ENCODE data around the gene MLST8. TPM values are rescaled to one million over a fixed set of nuclear protein-coding genes. Genes with fewer than 3 reads are reported as not detected.

Gene MLST8
- total and polyA plus RNA-seq, 2 of the 8 experiments (the other 6 are each of a cell fraction or from before 2014, with no cell fraction given) = 67.6 to 321 TPM

GRCh38 chr16:2189252-2189893, 15.9 kb upstream of the MLST8 start:
- no peak overlapping the region for H4K91ac ChIP-seq (replicated peaks; ENCODE audit: insufficient read length, low read length)
- no peaks in the 10 kb centered on the region for H3K79me2 ChIP-seq (ENCODE audit: control insufficient read depth in 1 of 2, insufficient read depth in 2 of 2, low read length in 2 of 2)
- CTCF ChIA-PET (ENCODE audit: partially characterized antibody) = interaction anchor here (0.7 to 1.9 kb wide), 4 partner anchors 20 to 49 kb away, joined by 3 to 4 read pairs (median 3); no protein-coding TSS in a partner anchor
- H3K4me1 ChIP-seq (replicated peaks in 1 of 4; ENCODE audit: control insufficient read depth in 3 of 4, insufficient read depth in 4 of 4, low read length in 3 of 4) = no peaks in the 10 kb centered on the region; a peak in 1 of 7 replicates
- no peak overlapping the region for H2BK120ac ChIP-seq (replicated peaks; ENCODE audit: low read depth, low read length)
- H3K9me3 ChIP-seq (ENCODE audit: insufficient read depth in 2 of 2, low read depth in 1 of 2, low read length in 1 of 2) = no peaks in the 10 kb centered on the region
- FAIRE-seq (no peak), DNase-seq (ENCODE audit: low read depth in 1 of 2, low spot score in 2 of 2) (no peak)
- H3K79me1 ChIP-seq (ENCODE audit: low read depth, low read length) = no peaks in the 10 kb centered on the region
- no peak overlapping the region for H4K5ac ChIP-seq (ENCODE audit: insufficient read length, low read depth, low read length)
- no peak overlapping the region for H3K23ac ChIP-seq (ENCODE audit: insufficient read length)
- no peak overlapping the region for H3K9ac ChIP-seq (replicated peaks in 1 of 4; ENCODE audit: extremely low read depth in 1 of 4, low read depth in 3 of 4, low read length in 3 of 4)
- H2BK20ac ChIP-seq (ENCODE audit: low read length) = no peak overlapping the region
- H2BK15ac ChIP-seq (ENCODE audit: low read length) = no peak overlapping the region
- no peak overlapping the region for H3K4me3 ChIP-seq (ENCODE audit: extremely low read depth in 1 of 4, insufficient read depth in 2 of 4, low read depth in 3 of 4, low read length in 4 of 4)
- H3K23me2 ChIP-seq (ENCODE audit: low read depth, low read length) = no peaks in the 10 kb centered on the region
- no peak overlapping the region for H2BK12ac ChIP-seq (ENCODE audit: low read depth, low read length)
- no peak overlapping the region for H2AK5ac ChIP-seq (ENCODE audit: low read depth, low read length)
- no peak overlapping the region for H3K18ac ChIP-seq (ENCODE audit: extremely low read depth, low read length)
- no peak overlapping the region for H3K4ac ChIP-seq (replicated peaks; ENCODE audit: insufficient read length, low read depth, low read length)
- H2AFZ ChIP-seq (ENCODE audit: low read length) = no peak overlapping the region
- POLR2A ChIA-PET (ENCODE audit: partially characterized antibody) = interaction anchor here (0.6 to 2.2 kb wide), 8 partner anchors 9 to 280 kb away, joined by 3 to 12 read pairs (median 4); partner anchors contain the start of genes ECI1 and TRAF7
- H4K8ac ChIP-seq (ENCODE audit: extremely low read depth, insufficient read depth, low read length) = no peak overlapping the region; the same call in 1 of the 2 replicates
- no peak overlapping the region for H3K4me2 ChIP-seq (ENCODE audit: insufficient read depth in 1 of 2, low read depth in 2 of 2, low read length in 2 of 2)
- no peaks in the 10 kb centered on the region for H3K36me3 ChIP-seq (ENCODE audit: control insufficient read depth in 2 of 4, insufficient read depth in 4 of 4, low read length in 3 of 4)
- peaks cover under 1 to 8% of the 10 kb centered on the region in 2 experiments for H4K20me1 ChIP-seq (replicated peaks in 1 of 2; ENCODE audit: control insufficient read depth in 1 of 2, insufficient read depth in 2 of 2, low read length in 2 of 2)
- H3K14ac ChIP-seq (ENCODE audit: insufficient read length) = no peak overlapping the region
- no peak overlapping the region for H3K27ac ChIP-seq (ENCODE audit: low read depth, low read length)
- no peak overlapping the region for H3K56ac ChIP-seq (replicated peaks; ENCODE audit: insufficient read length, low read depth, low read length)
- no peaks in the 10 kb centered on the region for H3K27me3 ChIP-seq (replicated peaks in 1 of 4; ENCODE audit: control insufficient read depth in 3 of 4, extremely low read depth in 1 of 4, insufficient read depth in 3 of 4, low read length in 3 of 4)
- H2BK5ac ChIP-seq (ENCODE audit: low read depth, low read length) = no peak overlapping the region
- WGBS, 2 experiments (ENCODE audit: extremely low coverage in 1 of 2, insufficient coverage in 1 of 2, insufficient read length in 1 of 2, insufficient replicate concordance in 2 of 2, low coverage in 1 of 2, low lambda C conversion rate in 2 of 2, missing lambda C conversion rate in 1 of 2) = 92% methylated on average over 16 of the region's 25 CpGs; no CpG with 5 or more reads in 1 of the 2 experiments
- TF ChIP-seq YY1 (IDR thresholded peaks at IDR 0.05; ENCODE audit: low read depth, low read length) = no peak
- no peak for TF ChIP-seq SRF (IDR thresholded peaks at IDR 0.05; ENCODE audit: low read depth, low read length)
- no peak for TF ChIP-seq ATF2 (IDR thresholded peaks at IDR 0.05; ENCODE audit: low read length)
- TF ChIP-seq SUZ12 (IDR thresholded peaks at IDR 0.05; ENCODE audit: low read length) = no peak
- no peak for TF ChIP-seq CTCF (IDR thresholded peaks at IDR 0.05; ENCODE audit: control extremely low read depth in 1 of 3, insufficient read depth in 1 of 3, low read depth in 1 of 3, low read length in 3 of 3)
- TF ChIP-seq JUND (IDR thresholded peaks at IDR 0.05; ENCODE audit: low read length) = no peak
- no peak for TF ChIP-seq HDAC6 (IDR thresholded peaks at IDR 0.05; ENCODE audit: low read depth, low read length)
- TF ChIP-seq BACH1 (IDR thresholded peaks at IDR 0.05; ENCODE audit: low read length) = no peak

Data from H1 (cell line).